GM19395 (cell line): ENCODE measurements around the gene KIAA1586.
"Not testable (repeated sequence)": the region's sequence is repeated elsewhere in the genome, so short reads cannot be mapped to it uniquely, and the experiment has no call there.

Source experiments
- ATAC-seq: cut with Tn5 transposase; IDR thresholded peaks from one replicate; pipeline ENCODE4 v1.9.1; 2021; ENCODE audit warnings: mild to moderate bottlenecking, moderate library complexity; ENCODE audit not compliant: unreplicated experiment

KIAA1586 gene

DNA sequence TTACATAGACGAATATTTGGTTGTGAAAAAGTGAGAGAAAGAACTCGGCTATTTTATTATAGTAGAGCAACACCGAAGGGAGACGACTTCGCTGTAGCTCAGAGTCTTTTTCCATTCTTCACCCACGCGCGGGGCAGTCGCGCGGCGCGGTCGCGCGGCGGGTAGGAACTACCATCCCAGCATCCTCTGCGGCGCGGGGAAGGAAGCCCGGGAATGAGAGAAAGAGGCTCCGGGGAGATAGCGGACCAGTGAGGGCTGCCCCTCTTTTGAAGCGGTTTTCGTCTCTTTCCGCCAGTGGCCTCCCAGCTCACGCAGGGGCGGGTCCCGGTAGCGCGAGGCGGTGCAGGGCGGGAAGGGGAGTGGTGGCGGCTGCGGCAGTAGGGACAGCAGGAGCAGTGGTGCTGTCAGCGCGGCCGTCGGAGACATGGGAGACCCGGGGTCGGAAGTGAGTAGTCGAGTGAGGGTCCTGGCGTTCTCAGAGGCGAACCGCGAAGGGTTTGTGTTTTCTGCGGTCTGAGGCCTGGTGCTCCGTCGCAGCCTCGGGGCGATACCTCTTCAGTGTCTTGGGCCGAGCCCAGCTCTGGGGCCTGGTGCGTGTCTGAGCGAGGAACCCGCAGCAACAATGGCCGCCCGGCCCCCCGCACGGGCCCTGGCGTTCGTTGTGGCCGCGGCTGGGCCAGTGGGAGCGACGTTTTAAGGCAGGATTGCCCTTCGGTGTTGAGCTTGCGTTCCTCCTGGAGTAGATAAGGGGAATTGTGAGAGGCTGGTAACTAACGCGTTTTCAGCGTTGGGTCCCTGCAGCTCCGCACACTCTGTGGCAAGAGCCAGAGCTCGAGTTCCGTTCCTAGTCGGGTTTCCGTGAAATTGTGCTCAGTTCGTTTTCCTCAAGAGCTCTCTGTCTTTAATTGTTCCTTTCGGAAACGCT is at the start of gene KIAA1586:
Gene KIAA1586 (plus strand): TSS at position 362 of the 925 bp plus-strand sequence. CDS start 63 bp downstream, at position 425.
- ATAC-seq = peak; percentile 95

- ATAC-seq = no peak
Measured at GRCh38 chr6:56999049-56999448, 47.4 kb upstream of the KIAA1586 start.

DNA sequence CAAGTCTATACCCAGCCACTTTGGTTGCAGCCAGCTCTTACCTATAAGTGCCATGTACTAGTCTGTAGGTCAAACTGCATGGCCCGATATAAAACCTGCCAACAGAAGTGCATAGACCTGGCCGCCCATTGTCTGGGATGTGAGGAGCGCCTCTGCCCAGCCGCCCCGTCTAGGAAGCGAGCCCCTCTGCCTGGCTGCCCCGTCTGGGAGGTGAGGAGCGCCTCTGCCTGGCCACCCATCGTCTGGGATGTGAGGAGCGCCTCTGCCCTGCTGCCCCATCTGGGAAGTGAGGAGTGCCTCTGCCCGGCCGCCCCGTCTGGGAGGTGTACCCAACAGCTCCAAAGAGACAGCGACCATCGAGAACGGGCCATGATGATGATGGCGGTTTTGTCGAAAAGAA is 46.7 kb upstream of the KIAA1586 start:
- not testable (repeated sequence) for ATAC-seq

DNA sequence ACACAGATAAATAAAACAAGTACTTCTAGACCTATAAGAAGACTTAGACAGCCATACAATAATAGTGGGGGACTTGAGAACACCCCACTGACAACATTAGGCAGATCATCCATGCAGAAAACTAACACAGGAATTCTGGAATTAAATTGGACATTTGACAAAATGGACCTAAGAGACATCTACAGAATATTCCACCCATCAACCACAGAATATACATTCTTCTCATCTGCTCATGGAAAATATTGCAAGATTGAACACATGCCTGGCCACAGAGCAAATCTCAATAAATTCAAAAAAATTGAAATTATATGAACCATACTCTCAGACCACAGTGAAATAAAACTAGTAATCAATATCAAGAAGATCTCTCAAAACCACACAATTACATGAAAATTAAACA is 44.3 kb upstream of the KIAA1586 start:
- ATAC-seq = no peak

DNA sequence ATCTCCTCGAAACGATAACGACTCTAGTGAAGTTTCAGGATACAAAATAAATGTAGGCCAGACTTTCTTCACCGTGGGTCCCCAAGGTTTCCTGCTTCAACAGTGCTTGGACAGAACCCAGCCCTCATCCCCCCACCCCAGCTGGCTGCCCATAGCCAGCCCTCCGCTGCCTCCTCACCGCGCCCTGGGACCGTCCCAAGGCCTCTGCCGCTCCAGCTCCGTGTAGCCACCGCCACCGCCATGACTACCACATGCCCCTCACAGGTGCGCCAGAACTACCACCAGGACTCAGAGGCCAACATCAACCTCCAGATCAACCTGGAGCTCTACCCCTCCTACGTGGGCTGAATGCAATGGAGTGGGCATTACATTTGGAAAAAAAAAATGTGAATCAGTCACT is 42.2 kb upstream of the KIAA1586 start:
- no peak for ATAC-seq

GRCh38 chr6:57006101-57006500 is 40.4 kb upstream of the KIAA1586 start:
- ATAC-seq = no peak

GRCh38 chr6:57008069-57008468 is 38.4 kb upstream of the KIAA1586 start:
- not testable (repeated sequence) for ATAC-seq

- ATAC-seq = no peak
Measured at GRCh38 chr6:57013521-57013926, 33.0 kb upstream of the KIAA1586 start.

DNA sequence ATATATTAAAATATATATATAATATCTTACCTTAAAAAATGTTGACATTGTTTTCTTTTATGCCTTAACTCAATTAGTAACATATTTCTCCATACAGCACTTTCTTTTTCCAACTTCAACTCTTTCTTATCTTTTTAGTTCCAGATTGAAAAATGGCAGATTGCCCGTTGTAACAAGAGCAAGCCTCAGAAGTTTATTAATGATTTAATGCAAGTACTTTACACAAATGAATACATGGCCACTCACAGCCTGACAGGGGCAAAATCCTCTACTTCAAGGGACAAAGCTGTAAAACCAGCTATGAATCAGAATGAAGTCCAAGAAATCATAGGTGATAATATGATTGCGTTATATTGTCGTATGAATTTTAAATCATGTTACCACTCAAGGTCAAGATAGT is 29.4 kb upstream of the KIAA1586 start:
- ATAC-seq = no peak

- ATAC-seq = no peak
Measured at GRCh38 chr6:57017841-57018240, 28.7 kb upstream of the KIAA1586 start.

DNA sequence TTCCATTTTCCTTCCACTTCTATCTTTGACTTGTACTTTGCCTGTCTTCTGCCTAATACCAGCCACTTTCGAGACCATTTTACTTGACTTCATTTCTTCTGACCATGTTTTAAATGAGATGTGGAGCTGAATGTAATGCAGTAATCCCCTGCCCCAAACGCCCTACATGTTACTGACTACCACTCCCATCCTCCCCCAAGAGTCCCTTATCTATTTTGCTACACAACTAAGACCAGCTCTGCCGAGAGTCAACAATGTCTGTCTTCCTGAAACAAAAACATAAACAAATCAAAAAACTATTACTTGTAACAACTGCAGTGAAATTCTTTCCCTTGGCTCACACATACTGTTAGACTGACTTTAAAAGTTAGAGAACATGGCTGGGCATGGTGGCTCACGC is 27.1 kb upstream of the KIAA1586 start:
- no peak for ATAC-seq

- peak; percentile 89 for ATAC-seq
Measured at GRCh38 chr6:57021086-57021720, 25.3 kb upstream of the KIAA1586 start.

DNA sequence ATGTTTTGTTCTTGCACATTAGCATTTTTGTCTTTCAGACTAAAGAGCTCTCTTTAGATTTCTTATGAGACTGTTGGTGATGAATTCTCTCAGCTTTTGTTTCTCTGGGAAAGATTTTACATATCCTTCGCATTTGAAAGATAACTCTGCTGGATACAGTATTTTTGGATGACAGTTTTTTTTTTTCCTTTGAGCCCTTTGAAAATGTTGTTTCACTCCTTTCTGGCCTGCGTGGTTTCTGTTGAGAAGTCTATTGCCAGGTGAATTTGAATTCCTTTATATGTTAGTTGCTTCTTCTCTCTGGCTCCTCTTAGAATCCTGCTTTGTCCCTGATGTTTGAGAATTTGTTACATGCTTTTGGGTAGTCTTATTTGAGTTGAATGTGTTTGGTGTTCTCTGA is 22.2 kb upstream of the KIAA1586 start:
- no peak for ATAC-seq

DNA sequence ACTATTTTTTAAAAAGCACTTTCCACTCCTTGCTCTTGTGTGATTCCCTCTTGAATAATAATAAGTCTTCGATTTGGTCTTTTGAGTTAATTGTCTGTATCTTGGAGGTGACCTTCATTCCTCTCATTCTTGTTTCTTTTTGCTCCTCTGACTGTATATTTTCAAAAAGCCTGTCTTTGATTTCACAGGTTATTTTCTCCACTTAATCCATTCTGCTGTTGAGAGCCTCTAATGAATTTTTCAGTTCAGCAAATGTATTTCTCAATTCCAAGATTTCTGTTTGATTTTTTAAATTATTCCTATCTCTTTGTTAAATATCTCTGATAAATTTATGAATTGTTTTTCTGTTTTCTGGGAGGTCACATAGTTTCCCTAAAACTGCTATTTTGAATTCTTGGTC is 21.7 kb upstream of the KIAA1586 start:
- ATAC-seq = no peak

- ATAC-seq = no peak
Measured at GRCh38 chr6:57026001-57026400, 20.5 kb upstream of the KIAA1586 start.

- no peak for ATAC-seq
Measured at GRCh38 chr6:57027301-57027700, 19.2 kb upstream of the KIAA1586 start.

GRCh38 chr6:57029213-57029612 is 17.3 kb upstream of the KIAA1586 start:
- ATAC-seq = no peak

DNA sequence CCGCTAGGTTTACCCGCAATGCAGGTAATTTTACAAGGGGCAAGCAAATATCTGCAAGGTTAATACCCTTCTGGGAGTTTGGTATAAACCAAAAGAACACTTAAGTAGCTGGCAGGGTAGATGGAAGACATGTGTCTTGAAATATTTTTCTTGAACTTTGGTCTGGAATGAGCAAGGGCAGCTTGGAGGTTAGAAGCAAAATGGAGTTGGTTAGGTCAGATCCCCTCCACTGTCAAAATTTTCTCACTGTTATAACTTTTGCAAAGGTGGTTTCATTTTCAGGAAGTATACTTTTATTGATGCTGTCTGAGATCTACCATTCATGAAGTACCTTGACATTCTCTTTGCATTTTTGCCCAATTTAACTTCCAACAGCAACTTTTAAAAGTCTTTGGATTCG is 13.3 kb upstream of the KIAA1586 start:
- ATAC-seq = no peak

DNA sequence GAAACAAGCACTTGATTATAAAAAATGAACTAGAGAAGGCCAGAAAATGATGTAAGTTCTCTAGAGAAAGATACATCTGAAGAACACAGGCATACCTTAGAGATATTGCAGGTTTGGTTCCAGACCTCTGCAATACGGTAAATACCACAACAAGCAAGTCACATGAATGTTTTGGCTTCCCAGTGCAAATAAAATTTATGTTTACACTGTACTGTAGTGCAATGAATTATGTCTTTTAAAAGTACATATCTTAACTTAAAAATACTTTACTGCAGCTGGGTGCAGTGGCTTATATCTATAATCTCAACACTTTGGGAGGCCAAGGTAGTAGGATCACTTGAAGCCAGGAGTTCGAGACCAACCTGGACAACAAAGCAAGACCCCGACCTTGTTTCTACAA is 10.9 kb upstream of the KIAA1586 start:
- ATAC-seq = no peak

DNA sequence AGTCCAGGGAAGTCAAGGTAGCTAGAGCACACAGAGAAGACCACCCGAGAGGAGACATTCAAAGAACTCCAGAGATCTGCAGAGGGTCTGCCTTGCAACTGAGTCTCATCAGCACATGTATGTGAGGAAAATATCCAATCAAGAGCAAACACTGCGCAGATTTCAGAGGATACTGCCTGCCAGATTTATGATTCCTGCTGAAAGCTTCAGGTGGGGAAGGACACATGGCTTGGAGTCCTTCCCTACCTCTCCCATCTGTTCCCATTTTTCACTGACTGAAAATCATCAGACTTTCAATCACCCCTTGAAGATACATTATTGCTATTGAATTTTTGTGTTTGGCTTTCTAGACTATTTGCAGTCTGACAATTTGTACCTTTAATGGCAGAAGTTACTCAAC is 7.6 kb upstream of the KIAA1586 start:
- ATAC-seq = no peak

DNA sequence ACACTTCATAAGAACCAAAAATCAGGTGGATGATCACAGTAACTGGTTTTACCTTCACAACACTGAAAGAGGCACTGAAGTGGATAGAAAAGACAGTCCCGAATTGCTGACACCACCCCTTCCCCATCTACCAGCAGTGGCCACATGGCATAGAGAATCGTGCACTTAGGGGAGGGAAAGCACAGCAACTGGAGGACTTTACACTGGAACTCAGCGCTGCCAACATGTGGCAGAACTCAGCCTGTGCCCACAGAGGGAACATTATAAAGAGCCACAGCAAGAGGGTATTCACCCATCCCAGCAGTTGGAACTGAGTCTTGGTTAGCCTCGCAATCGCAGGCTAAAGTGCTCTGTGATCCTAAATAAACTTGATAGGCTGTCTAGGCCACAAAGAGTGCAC is 6.5 kb upstream of the KIAA1586 start:
- no peak for ATAC-seq

DNA sequence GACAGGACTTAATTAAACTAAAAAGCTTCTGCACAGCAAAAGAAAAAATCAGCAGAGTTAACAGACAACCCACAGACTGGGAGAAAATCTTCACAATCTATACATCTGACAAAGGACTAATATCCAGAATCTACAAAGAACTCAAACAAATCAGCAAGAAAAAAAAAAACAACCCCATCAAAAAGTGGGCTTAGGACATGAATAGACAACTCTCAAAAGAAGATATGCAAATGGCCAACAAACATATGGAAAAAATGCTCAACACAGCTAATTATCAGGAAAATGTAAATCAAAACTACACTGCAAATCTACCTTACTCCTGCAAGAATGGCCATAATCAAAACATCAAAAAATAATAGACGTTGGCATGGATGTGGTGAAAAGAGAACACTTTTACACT is 2.4 kb upstream of the KIAA1586 start:
- not testable (repeated sequence) for ATAC-seq
